Trophoblast cell (in vitro differentiated cells and primary cell): ENCODE results near the gene ZBTB20.

Source experiments
- DNase-seq, 2 donors: peaks; one replicate each; pipeline ENCODE4 v3.0.0-alpha.2; 2016
- H2AFZ ChIP-seq: 2 replicates; pipeline ENCODE4 v1.6.1; 2013; ENCODE audit warnings: low read length, moderate library complexity, mild to moderate bottlenecking; ENCODE audit not compliant: insufficient read depth, poor library complexity
- H2AK5ac ChIP-seq: 2 replicates; pipeline ENCODE4 v1.6.1; 2013; ENCODE audit warnings: mild to moderate bottlenecking, low read length
- H2BK120ac ChIP-seq: 2 replicates; pipeline ENCODE4 v1.6.1; 2013; ENCODE audit warnings: low read length, mild to moderate bottlenecking, moderate library complexity; ENCODE audit not compliant: insufficient read depth, poor library complexity
- H2BK12ac ChIP-seq: 2 replicates; pipeline ENCODE4 v1.6.1; 2013; ENCODE audit warnings: mild to moderate bottlenecking, low read length, moderate library complexity
- H2BK5ac ChIP-seq: 2 replicates; pipeline ENCODE4 v1.6.1; 2013; ENCODE audit warnings: low read length, low read depth, moderate library complexity, mild to moderate bottlenecking; ENCODE audit not compliant: poor library complexity
- H3K14ac ChIP-seq: 2 replicates; pipeline ENCODE4 v1.6.1; 2013; ENCODE audit warnings: mild to moderate bottlenecking, low read length
- H3K18ac ChIP-seq: 2 replicates; pipeline ENCODE4 v1.6.1; 2013; ENCODE audit warnings: mild to moderate bottlenecking, low read length
- H3K23ac ChIP-seq: 2 replicates; pipeline ENCODE4 v1.6.1; 2013; ENCODE audit warnings: low read length
- H3K27ac ChIP-seq: 2 replicates; pipeline ENCODE4 v1.5.1; 2013; ENCODE audit warnings: low read depth, mild to moderate bottlenecking, inconsistent platforms, low read length, moderate library complexity
- H3K27me3 ChIP-seq: 2 replicates; pipeline ENCODE4 v1.6.1; 2013; ENCODE audit warnings: inconsistent platforms, mild to moderate bottlenecking, low read length, moderate library complexity; ENCODE audit not compliant: insufficient read depth
- H3K36me3 ChIP-seq, 2 experiments: 1 replicate in 1 of 2; 2 replicates in 1 of 2; pipeline ENCODE4 v1.6.1; 2013; ENCODE audit warnings: low read length in 2 of 2, mild to moderate bottlenecking in 2 of 2, moderate library complexity in 1 of 2; ENCODE audit not compliant: insufficient read depth in 2 of 2, control insufficient read depth in 1 of 2
- H3K4ac ChIP-seq: 2 replicates; pipeline ENCODE4 v1.6.1; 2013; ENCODE audit warnings: low read depth, mild to moderate bottlenecking, low read length, moderate library complexity
- H3K4me1 ChIP-seq, 2 experiments: 1 replicate in 1 of 2; 2 replicates in 1 of 2; pipeline ENCODE4 v1.6.1; 2013; ENCODE audit warnings: low read length in 2 of 2, mild to moderate bottlenecking in 2 of 2, moderate library complexity in 1 of 2; ENCODE audit not compliant: insufficient read depth in 2 of 2, control insufficient read depth in 1 of 2
- H3K4me2 ChIP-seq: 2 replicates; pipeline ENCODE4 v1.6.1; 2013; ENCODE audit warnings: inconsistent platforms, mild to moderate bottlenecking, low read length, moderate library complexity
- H3K4me3 ChIP-seq: 2 replicates; pipeline ENCODE4 v1.5.1; 2013; ENCODE audit warnings: mild to moderate bottlenecking, low read depth, low read length, inconsistent platforms
- H3K79me1 ChIP-seq: one replicate; pipeline ENCODE4 v1.6.1; 2013; ENCODE audit warnings: low read length
- H3K79me2 ChIP-seq: 2 replicates; pipeline ENCODE4 v1.6.1; 2013; ENCODE audit warnings: low read length, mild to moderate bottlenecking; ENCODE audit not compliant: control insufficient read depth, insufficient read depth, poor library complexity
- H3K9ac ChIP-seq: 2 replicates; pipeline ENCODE4 v1.6.1; 2013; ENCODE audit warnings: mild to moderate bottlenecking, low read length
- H3K9me3 ChIP-seq: 2 replicates; pipeline ENCODE4 v1.6.1; 2013; ENCODE audit warnings: low read depth, mild to moderate bottlenecking, control low read depth, inconsistent platforms, low read length; ENCODE audit not compliant: insufficient read depth
- H4K12ac ChIP-seq: 2 replicates; pipeline ENCODE4 v1.6.1; 2013; ENCODE audit warnings: low read depth, mild to moderate bottlenecking, low read length, moderate library complexity
- H4K8ac ChIP-seq: 2 replicates; pipeline ENCODE4 v1.6.1; 2013; ENCODE audit warnings: low read depth, mild to moderate bottlenecking, low read length, moderate library complexity
- H4K91ac ChIP-seq: one replicate; pipeline ENCODE4 v1.6.1; 2013; ENCODE audit warnings: low read depth, mild to moderate bottlenecking, low read length, moderate library complexity
- WGBS: extraction: QIAGEN DNeasy Blood & Tissue Kit; methylation state at CpG from one replicate; pipeline ENCODE4 v1.1.7; 2013; ENCODE audit warnings: missing lambda C conversion rate; ENCODE audit not compliant: insufficient read length, insufficient coverage; ENCODE audit errors: extremely low coverage; 5-methylcytosine and 5-hydroxymethylcytosine counted together

The ZBTB20 gene

DNA sequence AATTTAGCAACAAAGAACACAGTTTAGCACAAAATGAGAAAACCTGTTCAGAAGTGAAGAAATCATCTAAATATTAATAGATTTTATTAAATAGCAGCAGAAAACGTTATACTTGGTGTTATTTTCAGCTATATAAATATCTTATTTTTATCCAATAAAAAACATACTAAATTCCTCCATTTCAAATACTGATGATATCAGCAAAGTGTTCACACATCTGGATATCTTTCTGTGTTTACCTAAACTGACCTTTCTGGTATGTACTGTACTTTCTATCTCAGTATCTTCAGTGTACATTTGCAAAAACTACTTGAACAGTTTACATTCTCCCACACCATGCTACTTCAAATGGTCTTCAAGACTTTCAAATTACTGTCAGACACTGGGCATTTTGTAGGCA, 179.9 kb downstream of the ZBTB20 start:
- Histone ChIP-seq H2AK5ac (no peak overlapping the region), H3K79me1 (no peaks in the 10 kb centered on the region), H4K91ac (no peak overlapping the region), H3K79me2 (no peaks in the 10 kb centered on the region), H2BK120ac (no peak overlapping the region), H3K23ac (no peak overlapping the region), H2AFZ (no peak overlapping the region), H3K4ac (no peak overlapping the region), H4K8ac (no peak overlapping the region), H3K4me1 (no peaks in the 10 kb centered on the region), H3K18ac (no peak overlapping the region), H4K12ac (no peak overlapping the region), H2BK5ac (no peak overlapping the region), H3K27me3 (no peaks in the 10 kb centered on the region), H3K27ac (no peak overlapping the region), H2BK12ac (no peak overlapping the region), H3K9me3 (no peaks in the 10 kb centered on the region), H3K14ac (no peak overlapping the region), H3K9ac (no peak overlapping the region), H3K4me3 (no peak overlapping the region), H3K36me3 (no peaks in the 10 kb centered on the region), H3K4me2 (no peak overlapping the region)
- no peak for DNase-seq
- WGBS, result no CpG with 5 or more reads among the region's 1 CpG

DNA sequence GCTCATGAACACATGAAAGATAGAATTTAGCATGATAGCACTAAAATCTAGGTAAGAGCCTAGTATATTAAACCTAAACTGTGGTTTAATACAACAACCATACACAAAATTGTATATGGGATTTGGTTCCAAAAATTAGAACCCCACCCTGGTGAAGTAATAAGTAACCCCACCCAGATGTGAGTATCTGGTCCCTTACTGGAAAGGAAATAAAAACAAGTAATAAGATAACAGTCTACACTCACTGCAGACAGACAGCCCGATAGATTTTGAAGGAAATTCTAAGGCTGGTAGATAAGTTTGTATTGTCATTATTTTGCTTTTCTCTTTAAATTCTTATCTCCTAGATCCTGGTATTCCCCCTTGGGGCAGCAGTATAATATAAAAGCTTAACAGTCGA, 184.9 kb downstream of the ZBTB20 start:
- Histone ChIP-seq H3K9ac (no peak overlapping the region), H3K9me3 (no peaks in the 10 kb centered on the region), H2AK5ac (no peak overlapping the region), H3K4ac (no peak overlapping the region), H3K79me2 (no peaks in the 10 kb centered on the region), H3K4me1 (no peaks in the 10 kb centered on the region), H3K27me3 (no peaks in the 10 kb centered on the region), H3K18ac (no peak overlapping the region), H2AFZ (no peak overlapping the region), H3K79me1 (no peaks in the 10 kb centered on the region), H3K4me3 (no peak overlapping the region), H4K12ac (no peak overlapping the region), H2BK5ac (no peak overlapping the region), H3K4me2 (no peak overlapping the region), H2BK12ac (no peak overlapping the region), H3K27ac (no peak overlapping the region), H3K23ac (no peak overlapping the region), H3K14ac (no peak overlapping the region), H4K8ac (no peak overlapping the region), H2BK120ac (no peak overlapping the region), H4K91ac (no peak overlapping the region), H3K36me3 (no peaks in the 10 kb centered on the region)
- no CpG with 5 or more reads among the region's 2 CpGs for WGBS
- DNase-seq, result no peak

DNA sequence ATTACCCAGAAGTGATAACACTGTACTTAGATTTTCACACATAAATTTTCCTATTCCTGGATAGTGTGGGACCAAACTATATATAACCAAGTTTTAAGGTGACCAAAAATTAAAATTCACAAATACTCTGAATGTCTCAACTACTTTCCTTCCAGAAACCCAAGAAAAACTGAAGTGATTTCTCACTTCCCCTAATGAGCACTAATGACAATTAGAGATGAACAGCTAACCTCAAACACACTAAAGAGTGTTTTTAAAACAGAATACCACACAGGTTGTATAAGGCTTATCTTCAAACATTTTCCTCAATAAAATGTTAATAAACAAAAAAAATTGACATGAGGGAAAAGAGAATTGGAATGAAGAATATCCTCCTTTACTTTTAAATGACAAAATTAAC, 188.2 kb downstream of the ZBTB20 start:
- Histone ChIP-seq H3K36me3 (no peaks in the 10 kb centered on the region), H2BK12ac (no peak overlapping the region), H3K4me2 (no peak overlapping the region), H3K18ac (no peak overlapping the region), H3K27ac (no peak overlapping the region), H3K14ac (no peak overlapping the region), H3K9ac (no peak overlapping the region), H3K4me3 (no peak overlapping the region), H3K79me2 (no peaks in the 10 kb centered on the region), H2BK120ac (no peak overlapping the region), H3K27me3 (no peaks in the 10 kb centered on the region), H3K4me1 (no peaks in the 10 kb centered on the region), H4K12ac (no peak overlapping the region), H3K79me1 (no peaks in the 10 kb centered on the region), H2BK5ac (no peak overlapping the region), H3K23ac (no peak overlapping the region), H3K9me3 (no peaks in the 10 kb centered on the region), H2AK5ac (no peak overlapping the region), H4K8ac (no peak overlapping the region), H4K91ac (no peak overlapping the region), H3K4ac (no peak overlapping the region), H2AFZ (no peak overlapping the region)
- DNase-seq, result no peak

DNA sequence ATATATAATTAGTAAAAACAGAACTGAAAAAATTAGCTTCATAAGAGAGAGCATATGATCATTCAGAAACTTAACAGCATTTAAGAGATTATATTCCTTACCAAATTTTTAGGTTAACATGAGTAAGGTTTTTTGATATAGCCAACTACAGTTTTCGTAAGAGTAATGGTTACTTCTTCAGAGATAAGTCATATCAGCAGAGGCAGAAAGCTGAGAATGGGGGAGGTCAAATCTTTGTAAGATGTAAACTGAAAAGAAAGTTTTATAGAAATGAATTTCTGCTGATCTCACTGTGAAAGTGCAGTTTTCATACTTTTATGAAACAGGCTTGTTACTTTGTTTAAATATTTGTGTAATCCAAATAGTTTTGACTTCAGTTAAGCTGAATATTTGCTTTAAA, 193.3 kb downstream of the ZBTB20 start:
- Histone ChIP-seq H4K12ac (no peak overlapping the region), H2AFZ (no peak overlapping the region), H3K4me3 (no peak overlapping the region), H3K79me2 (no peaks in the 10 kb centered on the region), H2BK5ac (no peak overlapping the region), H2BK12ac (no peak overlapping the region), H2BK120ac (no peak overlapping the region), H2AK5ac (no peak overlapping the region), H3K14ac (no peak overlapping the region), H3K27me3 (no peaks in the 10 kb centered on the region), H3K9me3 (no peaks in the 10 kb centered on the region), H3K18ac (no peak overlapping the region), H3K27ac (no peak overlapping the region), H3K4me2 (no peak overlapping the region), H3K9ac (no peak overlapping the region), H3K79me1 (no peaks in the 10 kb centered on the region), H3K36me3 (no peaks in the 10 kb centered on the region), H4K91ac (no peak overlapping the region), H3K4ac (no peak overlapping the region), H3K23ac (no peak overlapping the region), H3K4me1 (no peaks in the 10 kb centered on the region), H4K8ac (no peak overlapping the region)
- WGBS, result no CpG with 5 or more reads among the region's 1 CpG
- DNase-seq, result no peak
